NCI-H774 (cell line): ENCODE data around the gene CYBC1.
"Not testable (repeated sequence)": the region's sequence is repeated elsewhere in the genome, so short reads cannot be mapped to it uniquely, and the experiment has no call there.

Experiments used
- DNase-seq: peaks from one replicate; lab custom pipeline; 2025; lab: John Stamatoyannopoulos, UW

CYBC1 gene

GRCh38 chr17:82477934-82478333, 27.4 kb upstream of the CYBC1 start:
- DNase-seq, result no peak

- no peak for DNase-seq
These were observed 24.9 kb upstream of the CYBC1 start for GRCh38 chr17:82475458-82475857.

- no peak for DNase-seq
These were observed 23.9 kb upstream of the CYBC1 start for GRCh38 chr17:82474223-82475010.

GRCh38 chr17:82470065-82470464, 19.5 kb upstream of the CYBC1 start:
- no peak for DNase-seq

- DNase-seq, result no peak
These were observed 18.1 kb upstream of the CYBC1 start for GRCh38 chr17:82468692-82469091.

- DNase-seq, result no peak
These were observed 14.6 kb upstream of the CYBC1 start for GRCh38 chr17:82465023-82465603.

GRCh38 chr17:82464567-82464929, 14.0 kb upstream of the CYBC1 start:
- DNase-seq, result no peak

GRCh38 chr17:82463925-82464566, 13.5 kb upstream of the CYBC1 start:
- no peak for DNase-seq

- DNase-seq, result no peak
These were observed 12.8 kb upstream of the CYBC1 start for GRCh38 chr17:82463391-82463790.

- DNase-seq, result peak; percentile 27
These were observed 11.4 kb upstream of the CYBC1 start for GRCh38 chr17:82461827-82462524.

- not testable (repeated sequence) for DNase-seq
These were observed 9.4 kb upstream of the CYBC1 start for GRCh38 chr17:82459936-82460335.

- no peak for DNase-seq
These were observed 8.4 kb upstream of the CYBC1 start for GRCh38 chr17:82458885-82459424.

- DNase-seq, result peak; percentile 100
These were observed 7.8 kb upstream of the CYBC1 start, which contains the start of gene NARF for GRCh38 chr17:82458179-82458884. Gene NARF (plus strand): TSS chr17:82458741. CDS start chr17:82458804, 63 bp downstream.

GRCh38 chr17:82457929-82458178, 7.3 kb upstream of the CYBC1 start:
- DNase-seq, result no peak

GRCh38 chr17:82457073-82457928, 6.7 kb upstream of the CYBC1 start:
- DNase-seq, result no peak

GRCh38 chr17:82453706-82454105, 3.2 kb upstream of the CYBC1 start:
- DNase-seq, result not testable (repeated sequence)

- DNase-seq, result not testable (repeated sequence)
These were observed 2.6 kb upstream of the CYBC1 start for GRCh38 chr17:82453151-82453550.

- DNase-seq, result no peak
These were observed 1.6 kb upstream of the CYBC1 start for GRCh38 chr17:82452162-82452561.

GRCh38 chr17:82449883-82450356, 632 bp downstream of the CYBC1 start:
- no peak for DNase-seq

- DNase-seq, result no peak
These were observed 1.2 kb downstream of the CYBC1 start for GRCh38 chr17:82449131-82449882.
